OCI-LY7 (cell line): ENCODE results near the gene C6orf132. TPM values are rescaled to one million over a fixed set of nuclear protein-coding genes. Genes with fewer than 3 reads are reported as not detected.

ENCODE experiments used
- BruUV-seq: library from RNA; stranded (reverse); fragments of 400-500 nt; replicated peaks from 2 replicates; lab custom pipeline; 2021; lab: Mats Ljungman, UMichigan
- CTCF ChIA-PET: fragments of 300-600 bp; sonication (Branson Sonifier 250); formaldehyde crosslinking; loops from one replicate; lab custom pipeline; 2022; ENCODE audit warnings: antibody characterized with exemption; ENCODE audit not compliant: unreplicated experiment; lab: Charles Lee
- POLR2A ChIA-PET: fragments of 300-600 bp; sonication (Branson Sonifier 250); formaldehyde crosslinking; loops from one replicate; lab custom pipeline; 2022; ENCODE audit warnings: antibody characterized with exemption; lab: Charles Lee
- DNase-seq: peaks from one replicate; pipeline ENCODE4 v3.0.0-alpha.2; 2015; ENCODE audit warnings: low spot score
- H2AFZ ChIP-seq: fragments of 200-600 bp; sonication (generic), shearing (Covaris generic); 2 replicates; pipeline ENCODE4 v1.6.1; 2014; ENCODE audit warnings: mild to moderate bottlenecking, antibody characterized with exemption, low read length, moderate library complexity
- H3K27ac ChIP-seq: fragments of 200-600 bp; sonication (generic); 2 replicates; pipeline ENCODE4 v1.5.1; 2014; ENCODE audit warnings: mixed run types, low read depth, mild to moderate bottlenecking, moderate library complexity, low read length, inconsistent platforms; ENCODE audit not compliant: poor library complexity, severe bottlenecking
- H3K36me3 ChIP-seq: fragments of 200-600 bp; sonication (generic); 2 replicates; pipeline ENCODE4 v1.6.1; 2014; ENCODE audit warnings: mild to moderate bottlenecking, antibody characterized with exemption, low read length, moderate library complexity, mixed read lengths; ENCODE audit not compliant: insufficient read depth
- H3K4me1 ChIP-seq: fragments of 200-600 bp; sonication (generic); 2 replicates; pipeline ENCODE4 v1.5.1; 2014; ENCODE audit warnings: mild to moderate bottlenecking, low read length; ENCODE audit not compliant: insufficient read depth, poor library complexity, severe bottlenecking
- H3K4me2 ChIP-seq: fragments of 200-600 bp; sonication (generic); 2 replicates; pipeline ENCODE4 v1.6.1; 2014; ENCODE audit warnings: mild to moderate bottlenecking, low read length
- H3K4me3 ChIP-seq: fragments of 200-600 bp; sonication (generic); 2 replicates; pipeline ENCODE4 v1.5.1; 2014; ENCODE audit warnings: mild to moderate bottlenecking, low read depth, low read length; ENCODE audit not compliant: poor library complexity, severe bottlenecking
- H3K79me2 ChIP-seq: fragments of 200-600 bp; sonication (generic); 2 replicates; pipeline ENCODE4 v1.6.1; 2016; ENCODE audit warnings: low read depth, mild to moderate bottlenecking, low read length, moderate library complexity, mixed read lengths; ENCODE audit not compliant: insufficient read depth
- H3K9me2 ChIP-seq: fragments of 200-600 bp; sonication (generic); 2 replicates; pipeline ENCODE4 v1.6.1; 2016; ENCODE audit warnings: mild to moderate bottlenecking, low read length, mixed read lengths; ENCODE audit not compliant: insufficient read depth
- H3K9me3 ChIP-seq: fragments of 200-600 bp; sonication (generic); 2 replicates; pipeline ENCODE4 v1.6.1; 2014; ENCODE audit warnings: mild to moderate bottlenecking, mixed run types, low read length, mixed read lengths
- H4K20me1 ChIP-seq: fragments of 200-600 bp; sonication (generic); 2 replicates; pipeline ENCODE4 v1.6.1; 2014; ENCODE audit warnings: mild to moderate bottlenecking, antibody characterized with exemption, low read length, moderate library complexity, mixed read lengths; ENCODE audit not compliant: insufficient read depth
- CTCF ChIP-seq: fragments of 200-600 bp; sonication (generic); conservative IDR thresholded peaks from 2 replicates; pipeline ENCODE4 v1.5.1; 2014; ENCODE audit warnings: mild to moderate bottlenecking, antibody characterized with exemption, low read length, moderate library complexity, mixed read lengths
- EZH2phosphoT487 ChIP-seq: fragments of 200-600 bp; sonication (generic); IDR thresholded peaks from 2 replicates; pipeline ENCODE4 v1.6.1; 2018; ENCODE audit warnings: low read depth, borderline replicate concordance, mild to moderate bottlenecking, mixed run types, antibody characterized with exemption, low read length, moderate library complexity, mixed read lengths
- intact Hi-C: fragments of 100-400 bp; cut with micrococcal nuclease; formaldehyde crosslinking; loops from one replicate; pipeline ENCODE4 v1.10.0; 2022; ENCODE audit not compliant: unreplicated experiment
- total RNA-seq, 2 experiments: library from RNA; depleted of rRNA in 1 of 2; stranded (reverse); fragments of >200 nt in 1 of 2; shearing (Covaris generic) in 1 of 2; gene quantifications; 2 replicates each; pipeline ENCODE4 v1.2.3, GENCODE V29; 2014 to 2022

C6orf132 gene
- total RNA-seq, 2 experiments from 2014 or later = 0.03 TPM; not detected in 1

DNA sequence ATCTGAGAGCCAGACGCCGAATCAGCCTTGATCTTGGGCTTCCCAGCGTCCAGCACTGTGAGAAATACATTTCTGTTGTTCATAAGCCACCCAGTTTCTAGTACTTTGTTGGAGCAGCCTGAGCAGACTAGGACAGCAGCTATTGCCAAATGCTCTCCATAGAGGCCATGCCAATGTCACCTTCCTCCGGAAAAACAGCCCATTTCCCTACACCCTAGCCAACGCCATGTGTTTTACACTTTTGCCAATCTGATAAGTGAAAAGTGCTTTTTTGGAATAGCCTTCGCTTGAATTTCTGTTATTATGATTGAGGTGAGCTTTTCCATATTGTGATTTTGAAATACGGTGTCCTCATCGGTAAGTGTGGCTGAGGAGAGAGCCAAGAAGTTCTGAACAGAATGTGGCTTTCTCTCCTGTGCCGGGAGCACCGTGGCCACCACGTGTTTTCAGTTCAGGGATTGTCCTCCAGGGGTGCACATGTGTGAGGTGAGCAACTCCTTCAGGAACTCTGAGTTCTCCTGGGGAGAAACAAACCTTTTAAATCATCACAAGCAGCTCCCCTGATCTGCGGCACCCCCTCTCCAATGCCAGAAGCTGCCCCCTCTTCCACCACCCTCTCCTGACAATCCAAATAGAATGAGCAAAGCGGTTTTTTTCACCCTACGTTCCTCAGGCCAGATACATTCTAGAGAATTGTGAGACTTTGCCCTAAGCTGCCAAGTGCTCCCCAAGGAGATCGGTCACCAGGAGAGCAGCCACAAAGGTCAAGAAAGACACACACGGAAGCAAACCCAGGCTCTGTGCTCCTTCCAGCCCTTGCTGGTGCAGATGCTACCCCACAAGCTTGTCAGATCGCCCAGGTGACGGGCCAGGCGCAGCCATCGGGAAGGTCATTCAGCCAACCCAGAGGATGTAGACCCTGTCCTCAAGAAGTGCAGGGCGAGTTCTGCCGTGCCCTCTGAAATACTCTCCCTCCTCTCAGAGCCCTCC lies 56.1 kb downstream of the C6orf132 start:
- BruUV-seq = no TSS peak
- no peaks in the 10 kb centered on the region for H3K9me3 ChIP-seq
- H3K4me3 ChIP-seq = no peak overlapping the region
- 0 out of 2 replicates have a peak, but pooled peaks have one; percentile 12 for TF ChIP-seq CTCF
- no peak for TF ChIP-seq EZH2phosphoT487
- CTCF ChIA-PET = no interaction called here
- no peaks in the 10 kb centered on the region for H4K20me1 ChIP-seq
- H3K79me2 ChIP-seq = no peaks in the 10 kb centered on the region
- H3K4me2 ChIP-seq = no peak overlapping the region
- no peaks in the 10 kb centered on the region for H3K9me2 ChIP-seq
- intact Hi-C loops = no loop called here
- no peak for DNase-seq
- no peaks in the 10 kb centered on the region for H3K4me1 ChIP-seq
- H3K27ac ChIP-seq = no peak overlapping the region
- H3K36me3 ChIP-seq = peaks cover 5% of the 10 kb centered on the region; the same call in 1 of the 2 replicates
- POLR2A ChIA-PET = interaction anchor here (0.6 kb wide), 1 partner anchor 39 kb away, joined by 3 read pairs; no protein-coding TSS in a partner anchor
- H2AFZ ChIP-seq = no peak overlapping the region

DNA sequence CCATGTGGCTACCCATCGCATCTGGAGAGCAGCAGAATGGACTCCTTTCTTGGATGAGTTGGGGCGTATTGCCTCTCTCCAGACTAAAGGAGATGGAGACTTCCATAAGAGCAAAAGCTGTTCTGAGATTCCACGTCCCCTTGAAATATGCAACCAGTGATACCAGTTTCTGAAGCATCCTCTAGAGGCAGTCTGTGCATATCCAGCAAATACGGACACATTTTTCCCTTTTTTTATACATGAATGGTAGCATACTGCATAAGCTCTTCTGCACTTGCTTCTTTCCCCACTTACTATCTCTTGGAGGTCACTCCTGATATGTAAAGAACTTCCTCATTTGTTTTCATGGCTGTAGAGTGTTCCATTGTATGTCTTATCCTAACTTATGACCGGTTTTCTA lies 57.5 kb downstream of the C6orf132 start:
- Histone ChIP-seq H3K9me2 (no peaks in the 10 kb centered on the region), H3K9me3 (no peaks in the 10 kb centered on the region), H2AFZ (no peak overlapping the region), H3K4me2 (no peak overlapping the region), H3K36me3 (peaks cover 7% of the 10 kb centered on the region; the same call in 1 of the 2 replicates), H3K4me3 (no peak overlapping the region), H3K27ac (no peak overlapping the region), H4K20me1 (no peaks in the 10 kb centered on the region), H3K4me1 (no peaks in the 10 kb centered on the region), H3K79me2 (no peaks in the 10 kb centered on the region)
- intact Hi-C loops = no loop called here
- DNase-seq = no peak
- CTCF ChIA-PET = no interaction called here
- POLR2A ChIA-PET = no interaction called here
- BruUV-seq = no TSS peak
- TF ChIP-seq CTCF (peak; percentile 44), EZH2phosphoT487 (no peak)

DNA sequence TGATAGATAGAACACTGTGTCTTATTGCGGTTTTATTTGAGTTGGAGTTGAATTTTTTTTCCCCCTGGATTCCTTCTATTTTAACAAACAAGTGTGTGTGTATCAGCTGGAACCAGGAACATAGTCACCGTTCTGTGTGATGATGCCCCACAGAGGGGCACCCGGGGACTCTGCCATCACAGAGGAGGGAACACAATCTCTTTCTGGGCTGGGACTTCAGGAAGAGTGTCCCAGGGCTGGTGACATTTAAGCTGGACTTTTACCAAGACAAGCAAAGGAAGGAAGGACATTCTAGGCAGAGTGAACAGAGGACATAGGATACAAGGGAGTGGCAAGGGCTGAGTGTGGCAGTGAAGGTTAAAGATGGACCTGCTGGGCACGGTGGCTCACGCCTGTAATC lies 58.9 kb downstream of the C6orf132 start:
- TF ChIP-seq EZH2phosphoT487 (no peak), CTCF (no peak)
- Histone ChIP-seq H3K4me2 (no peak overlapping the region), H3K27ac (no peak overlapping the region), H3K4me3 (no peak overlapping the region), H2AFZ (no peak overlapping the region), H3K9me3 (no peaks in the 10 kb centered on the region), H3K36me3 (peaks cover 14% of the 10 kb centered on the region; the same call in 1 of the 2 replicates), H3K9me2 (no peaks in the 10 kb centered on the region), H4K20me1 (no peaks in the 10 kb centered on the region), H3K4me1 (no peaks in the 10 kb centered on the region), H3K79me2 (no peaks in the 10 kb centered on the region)
- DNase-seq = no peak
- CTCF ChIA-PET = no interaction called here
- no TSS peak for BruUV-seq
- intact Hi-C loops = no loop called here
- POLR2A ChIA-PET = no interaction called here
